Stomach (tissue), 9 donors: ENCODE data around the gene RPRD1B. TPM values are rescaled to one million over a fixed set of nuclear protein-coding genes. Genes with fewer than 3 reads are reported as not detected.

Experiments used
- DNase-seq, 2 donors: peaks; one replicate each; pipeline versions ENCODE4 v3.0.0 to v3.0.0-alpha.2; 2013 to 2019
- H3K27ac ChIP-seq, 5 donors: fragments of 200-600 bp in 4 of 5; sonication (generic) in 4 of 5; one replicate each; pipeline ENCODE4 v1.5.1; 2013 to 2019; ENCODE audit warnings: mild to moderate bottlenecking in 1 of 5, moderate library complexity in 1 of 5
- H3K27me3 ChIP-seq, 3 donors: fragments of 200-600 bp; sonication (generic); one replicate each; pipeline ENCODE4 v1.5.1; 2017 to 2019; ENCODE audit warnings: mixed run types in 1 of 3
- H3K36me3 ChIP-seq, 4 donors: fragments of 200-600 bp; sonication (generic); 1 replicate in 3 of 4; 2 replicates in 1 of 4; pipeline ENCODE4 v1.5.1; 2016 to 2019
- H3K4me1 ChIP-seq, 4 donors: fragments of 200-600 bp; sonication (generic); one replicate each; pipeline ENCODE4 v1.5.1; 2016 to 2019
- H3K4me3 ChIP-seq, 4 donors: fragments of 200-600 bp; sonication (generic) in 3 of 4; one replicate each; pipeline ENCODE4 v1.5.1; 2016 to 2019; ENCODE audit warnings: mild to moderate bottlenecking in 1 of 4
- H3K9me3 ChIP-seq, 4 donors: fragments of 200-600 bp; sonication (generic); one replicate each; pipeline ENCODE4 v1.5.1; 2016 to 2019
- CTCF ChIP-seq, 7 experiments: fragments of 450-650 bp in 4 of 7; fragments of 200-600 bp in 3 of 7; sonication (generic) in 3 of 7; IDR thresholded peaks; one replicate each; pipeline ENCODE4 v1.5.1; 2016 to 2019; ENCODE audit warnings: antibody characterized with exemption in 7 of 7, control low read depth in 2 of 7, mild to moderate bottlenecking in 1 of 7
- EP300 ChIP-seq: sonication (generic); formaldehyde crosslinking; IDR thresholded peaks from one replicate; pipeline ENCODE4 v1.6.1; 2017; ENCODE audit warnings: antibody characterized with exemption
- POLR2A ChIP-seq, 4 donors: fragments of 450-650 bp; IDR thresholded peaks; one replicate each; pipeline ENCODE4 v1.6.1; 2016; ENCODE audit warnings: antibody characterized with exemption in 4 of 4, control low read depth in 2 of 4, mild to moderate bottlenecking in 1 of 4, moderate library complexity in 1 of 4
- POLR2AphosphoS5 ChIP-seq, 3 donors: sonication (generic); formaldehyde crosslinking; IDR thresholded peaks; one replicate each; pipeline ENCODE4 v1.6.1; 2016; ENCODE audit warnings: antibody characterized with exemption in 3 of 3
- WGBS, 5 donors: extraction: QIAGEN DNeasy Blood & Tissue Kit in 3 of 5; methylation state at CpG; one replicate each; pipeline versions ENCODE4 v1.1.5 to v1.1.7; 2013 to 2018; 5-methylcytosine and 5-hydroxymethylcytosine counted together
- intact Hi-C: fragments of 100-400 bp; cut with DNase I; formaldehyde crosslinking; loops from one replicate; pipeline ENCODE4 v1.15.1; 2023; ENCODE audit warnings: low total_unique reads
- polyA plus RNA-seq, 3 donors: library from polyadenylated mRNA; stranded (reverse); fragments of 200-250 nt; gene quantifications; one replicate each; pipeline ENCODE4 v1.2.3, GENCODE V29; 2013
- total RNA-seq, 5 donors: library from RNA; depleted of rRNA; stranded (reverse); fragments of >200 nt; gene quantifications; one replicate each; pipeline versions ENCODE4 v1.1.0 to v1.2.3, GENCODE V29; 2014 to 2016
- donor health status: healthy with polysubstance abuse.
- donor health status: Bipolar disorder and iron deficiency.
- donor health status: healthy.

The RPRD1B gene
- total and polyA plus RNA-seq, 8 donors = 8.0 to 60.0 (median 17.8) TPM

- peaks cover 11 to 50% (median 26%) of the 10 kb centered on the region in 4 donors for H3K4me1 ChIP-seq
- no peak overlapping the region for H3K27ac ChIP-seq
- H3K36me3 ChIP-seq = peaks cover 0 to 5% (median 4%) of the 10 kb centered on the region in 4 donors
- intact Hi-C loops = no loop called here
- no peaks in the 10 kb centered on the region for H3K9me3 ChIP-seq
- no peak for TF ChIP-seq CTCF (IDR thresholded peaks at IDR 0.05)
- TF ChIP-seq POLR2A (IDR thresholded peaks at IDR 0.05) = no peak
- TF ChIP-seq POLR2AphosphoS5 (IDR thresholded peaks at IDR 0.05) = no peak
- no peak for TF ChIP-seq EP300
- H3K27me3 ChIP-seq = no peaks in the 10 kb centered on the region
- DNase-seq = no peak
- H3K4me3 ChIP-seq = no peak overlapping the region
- WGBS, 5 donors = 87 to 97% (median 94%) methylated on average over 3 of the region's 3 CpGs
Measured at GRCh38 chr20:38029453-38029852, 4.1 kb upstream of the RPRD1B start.

- 86 to 92% (median 90%) methylated on average over 3 of the region's 3 CpGs for WGBS, 5 donors
- no peak for DNase-seq
- no peaks in the 10 kb centered on the region for H3K9me3 ChIP-seq
- H3K27ac ChIP-seq = no peak overlapping the region
- H3K4me3 ChIP-seq = peak overlapping the region in 2 of 4 donors; percentile 85 to 99
- peaks cover 35 to 67% (median 48%) of the 10 kb centered on the region in 4 donors for H3K4me1 ChIP-seq
- no peaks in the 10 kb centered on the region for H3K27me3 ChIP-seq
- intact Hi-C loops = no loop called here
- TF ChIP-seq POLR2AphosphoS5 (IDR thresholded peaks at IDR 0.05) (no peak), CTCF (IDR thresholded peaks at IDR 0.05) (no peak), POLR2A (IDR thresholded peaks at IDR 0.05) (no peak), EP300 (no peak)
- H3K36me3 ChIP-seq = peaks cover 0 to 15% (median 11%) of the 10 kb centered on the region in 4 donors
Measured at GRCh38 chr20:38031957-38032356, 1.6 kb upstream of the RPRD1B start.

- Histone ChIP-seq H3K27ac (peak overlapping the region; percentile 93 to 98 (median 97)), H3K4me1 (peaks cover 43 to 75% (median 52%) of the 10 kb centered on the region in 4 donors), H3K4me3 (peak overlapping the region; percentile 62 to 99 (median 90)), H3K36me3 (peaks cover 0 to 15% (median 10%) of the 10 kb centered on the region in 4 donors), H3K9me3 (no peaks in the 10 kb centered on the region), H3K27me3 (no peaks in the 10 kb centered on the region)
- DNase-seq = no peak
- TF ChIP-seq CTCF (IDR thresholded peaks at IDR 0.05) (no peak), POLR2AphosphoS5 (IDR thresholded peaks at IDR 0.05) (no peak), EP300 (no peak), POLR2A (IDR thresholded peaks at IDR 0.05) (no peak)
- 17 to 27% (median 22%) methylated on average over 26 to 28 of the region's 28 CpGs for WGBS, 5 donors
- intact Hi-C loops = no loop called here
Measured at GRCh38 chr20:38032585-38033329, 789 bp upstream of the RPRD1B start.

GRCh38 chr20:38034108-38034649, 633 bp downstream of the RPRD1B start:
- H3K27me3 ChIP-seq = no peaks in the 10 kb centered on the region
- H3K36me3 ChIP-seq = peaks cover 0 to 15% (median 10%) of the 10 kb centered on the region in 4 donors
- peak overlapping the region; percentile 93 to 98 (median 97) for H3K27ac ChIP-seq
- DNase-seq = peak in 1 of 2 donors; percentile 12
- no peak for TF ChIP-seq CTCF (IDR thresholded peaks at IDR 0.05)
- no peak for TF ChIP-seq EP300
- TF ChIP-seq POLR2A (IDR thresholded peaks at IDR 0.05) = no peak
- H3K4me3 ChIP-seq = peak overlapping the region; percentile 62 to 99 (median 90)
- intact Hi-C loops = no loop called here
- 3 to 8% (median 6%) methylated on average over 14 of the region's 14 CpGs for WGBS, 5 donors
- peaks cover 43 to 75% (median 55%) of the 10 kb centered on the region in 4 donors for H3K4me1 ChIP-seq
- no peaks in the 10 kb centered on the region for H3K9me3 ChIP-seq
